GM12801 (cell line): ENCODE results near the gene DEAF1.

Source experiments
- CTCF ChIP-seq: IDR thresholded peaks from one replicate; pipeline ENCODE4 v1.5.1; 2011; ENCODE audit warnings: control low read depth; ENCODE audit not compliant: insufficient read length; ENCODE audit errors: extremely low read depth

The DEAF1 gene

GRCh38 chr11:628056-628455 is 67.0 kb downstream of the DEAF1 start:
- no peak for TF ChIP-seq CTCF

DNA sequence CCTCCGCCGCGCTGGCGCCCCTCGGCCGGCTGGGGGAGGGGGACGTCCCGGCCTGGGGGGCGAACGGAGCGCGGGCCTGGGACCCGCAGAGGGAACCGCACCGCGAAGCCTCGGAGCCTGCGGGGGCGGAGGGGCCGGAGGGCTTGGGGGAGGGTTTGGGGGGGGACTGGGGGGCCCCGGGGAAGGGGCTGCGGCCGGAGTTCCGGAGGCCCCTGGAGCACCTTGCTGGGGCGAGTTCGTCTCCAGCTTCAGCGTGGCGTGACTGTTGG is 67.8 kb downstream of the DEAF1 start:
- TF ChIP-seq CTCF, result no peak

DNA sequence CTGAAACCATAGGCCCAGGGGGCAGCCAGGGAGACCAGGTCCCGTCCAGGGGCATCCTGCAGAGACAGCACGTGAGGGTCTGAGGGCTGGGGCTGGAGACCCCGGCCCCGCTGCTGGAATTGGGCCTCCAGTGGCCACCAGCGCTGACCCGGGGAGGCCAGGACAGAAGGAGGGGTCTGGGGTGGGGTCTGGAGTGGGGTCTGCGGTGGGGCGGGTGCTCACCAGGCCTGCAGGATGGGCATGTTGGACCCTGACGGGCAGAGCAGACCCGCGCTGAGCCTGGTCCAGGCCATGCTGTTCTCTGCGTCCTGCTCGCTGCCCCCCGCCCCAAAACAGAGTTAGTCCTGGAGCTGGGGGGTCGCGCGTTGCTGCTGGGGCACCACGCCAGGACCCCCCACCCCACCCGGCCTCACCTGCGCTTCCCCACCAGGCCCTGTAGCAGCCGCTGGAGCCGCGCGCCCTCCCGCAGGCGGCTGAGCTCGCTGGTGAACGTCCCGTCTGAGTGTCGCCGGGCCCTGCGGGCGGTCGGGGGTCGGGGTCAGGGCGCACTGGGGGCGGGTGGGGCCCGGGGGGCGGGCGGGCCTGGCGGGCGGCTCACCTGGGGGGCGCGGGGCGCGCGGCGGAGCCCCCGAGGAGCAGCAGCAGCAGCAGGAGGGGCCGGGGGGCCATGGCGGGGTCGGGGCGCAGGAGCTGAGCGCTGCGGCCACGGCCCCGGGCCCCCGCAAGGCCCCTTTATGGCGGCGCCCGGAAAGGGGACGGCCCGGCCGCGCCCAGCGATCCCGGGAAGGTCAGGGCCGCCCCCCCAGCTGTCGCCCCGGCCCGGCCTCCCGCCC is 68.3 kb downstream of the DEAF1 start, which contains the start of gene SCT:
Gene SCT, minus strand, starts transcription at position 707 of the 833 bp plus-strand sequence. Its CDS starts 38 bp downstream, at position 669.
- no peak for TF ChIP-seq CTCF

- no peak for TF ChIP-seq CTCF
Observed at GRCh38 chr11:625636-626268, 69.3 kb downstream of the DEAF1 start.

DNA sequence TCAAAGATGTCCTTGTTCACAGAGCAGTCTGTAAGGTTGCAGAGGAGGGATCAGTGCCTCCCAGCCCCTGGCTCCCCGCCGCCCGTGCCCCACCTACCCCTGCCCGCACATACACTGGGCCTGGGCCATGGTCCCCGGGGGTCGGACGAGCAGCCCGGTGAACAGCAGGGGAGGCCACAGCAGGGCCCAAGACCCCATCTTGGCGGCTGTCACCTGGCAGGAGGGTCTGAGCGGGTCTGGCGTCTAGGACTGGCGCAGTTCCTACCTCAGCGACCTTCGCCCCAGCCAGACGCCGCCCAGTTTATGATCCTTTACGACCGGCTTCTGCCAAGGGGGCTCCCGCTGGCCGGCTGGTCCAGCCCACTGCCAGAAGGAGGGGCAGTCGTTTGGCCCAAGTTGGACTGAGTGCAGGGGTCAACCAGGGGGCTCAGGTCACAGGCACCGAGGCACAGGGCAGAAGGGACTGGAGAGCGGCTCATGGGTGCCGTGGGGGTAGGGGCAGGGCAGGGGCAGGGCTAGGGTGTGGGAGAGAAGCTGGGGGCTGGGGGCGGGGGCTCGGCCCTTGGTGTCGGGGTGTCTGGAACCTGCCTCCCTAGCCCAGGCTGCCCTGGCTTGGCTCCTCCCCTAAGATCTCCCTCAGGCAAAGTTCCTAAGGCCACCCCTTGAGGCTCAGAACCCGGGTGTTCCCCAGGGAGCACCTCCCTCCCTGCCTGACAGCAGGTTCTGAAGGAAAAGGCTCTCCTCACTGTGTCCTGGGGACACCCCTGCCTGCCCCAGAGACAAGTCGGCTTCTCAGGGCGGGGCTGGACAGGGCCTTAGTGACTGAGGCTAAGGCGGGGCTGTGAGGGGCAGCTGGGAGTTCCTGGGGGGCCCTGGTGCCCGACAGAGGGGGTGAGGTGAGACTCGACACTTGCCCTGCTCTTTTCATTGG is 70.1 kb downstream of the DEAF1 start, which contains the start of gene CDHR5:
Gene CDHR5, minus strand, starts transcription at position 251 of the 931 bp plus-strand sequence. Its CDS starts 53 bp downstream, at position 198.
- TF ChIP-seq CTCF, result no peak

GRCh38 chr11:623999-624704 is 70.9 kb downstream of the DEAF1 start:
- TF ChIP-seq CTCF, result no peak
